Suppressor macrophage (primary cell): ENCODE measurements around the gene UFSP2.

Experiments used
- DNase-seq, 4 experiments: peaks; one replicate each; pipeline ENCODE4 v3.0.0-alpha.2; 2020 to 2022
- total RNA-seq, 17 experiments: gene quantifications; one replicate each; lab custom pipeline; 2026; ENCODE audit warnings: mixed read lengths in 6 of 17, inconsistent platforms in 3 of 17; lab: John Stamatoyannopoulos, UW

Gene UFSP2
- 7.8 to 30.5 (median 20.6) reads per million in 17 experiments for total RNA-seq

- peak; percentile 90 to 95 (median 93) for DNase-seq
Observed at GRCh38 chr4:185425647-185426352, at the start of gene UFSP2. TSS of gene UFSP2 (minus strand) at chr4:185425964. CDS start at chr4:185425868, 96 bp downstream.

- no peak for DNase-seq
Observed at GRCh38 chr4:185473247-185473646, 47.5 kb upstream of the UFSP2 start.

- no peak for DNase-seq
Observed at GRCh38 chr4:185472103-185472542, 46.4 kb upstream of the UFSP2 start.

GRCh38 chr4:185471235-185472102, 45.7 kb upstream of the UFSP2 start, which contains the start of gene CCDC110:
TSS of gene CCDC110 (minus strand) at chr4:185471733. CDS start at chr4:185471683, 50 bp downstream.
- peak; percentile 85 to 97 (median 92) for DNase-seq

- peak; percentile 2 to 6 (median 4) for DNase-seq
Observed at GRCh38 chr4:185470501-185471195, 44.9 kb upstream of the UFSP2 start.

- DNase-seq, result no peak
Observed at GRCh38 chr4:185469580-185470154, 43.9 kb upstream of the UFSP2 start.

- no peak for DNase-seq
Observed at GRCh38 chr4:185468999-185469398, 43.2 kb upstream of the UFSP2 start.

GRCh38 chr4:185467991-185468390, 42.2 kb upstream of the UFSP2 start:
- DNase-seq, result no peak

GRCh38 chr4:185467101-185467500, 41.3 kb upstream of the UFSP2 start:
- DNase-seq, result no peak

GRCh38 chr4:185465707-185466106, 39.9 kb upstream of the UFSP2 start:
- DNase-seq, result no peak

GRCh38 chr4:185464887-185465286, 39.1 kb upstream of the UFSP2 start:
- DNase-seq, result no peak

GRCh38 chr4:185464183-185464582, 38.4 kb upstream of the UFSP2 start:
- no peak for DNase-seq

GRCh38 chr4:185463541-185463940, 37.8 kb upstream of the UFSP2 start:
- DNase-seq, result no peak

GRCh38 chr4:185461565-185461964, 35.8 kb upstream of the UFSP2 start:
- no peak for DNase-seq

GRCh38 chr4:185457136-185457535, 31.4 kb upstream of the UFSP2 start:
- DNase-seq, result no peak

GRCh38 chr4:185456131-185456530, 30.4 kb upstream of the UFSP2 start:
- DNase-seq, result no peak

GRCh38 chr4:185445209-185445608, 19.4 kb upstream of the UFSP2 start:
- no peak for DNase-seq

GRCh38 chr4:185441479-185441878, 15.7 kb upstream of the UFSP2 start:
- no peak for DNase-seq

- no peak for DNase-seq
Observed at GRCh38 chr4:185437809-185438208, 12.0 kb upstream of the UFSP2 start.

GRCh38 chr4:185435466-185435865, 9.7 kb upstream of the UFSP2 start:
- DNase-seq, result no peak

- no peak for DNase-seq
Observed at GRCh38 chr4:185429660-185430059, 3.9 kb upstream of the UFSP2 start.

- no peak for DNase-seq
Observed at GRCh38 chr4:185426960-185427688, 1.4 kb upstream of the UFSP2 start.
